H1 (cell line): Measurements from ENCODE around the gene SIRT3. TPM values are rescaled to one million over a fixed set of nuclear protein-coding genes. Genes with fewer than 3 reads are reported as not detected.
A peak's percentile ranks its signal among the peaks of the same experiment; 100 is the strongest.
"Not testable (repeated sequence)": the region's sequence is repeated elsewhere in the genome, so short reads cannot be mapped to it uniquely, and the experiment has no call there.

ENCODE experiments used
- CTCF ChIA-PET: fragments of 300-600 bp; sonication (Branson Sonifier 250); formaldehyde crosslinking; loops from one replicate; lab custom pipeline; 2021; ENCODE audit not compliant: partially characterized antibody; lab: Charles Lee
- POLR2A ChIA-PET: fragments of 300-600 bp; sonication (Branson Sonifier 250); formaldehyde crosslinking; loops from one replicate; lab custom pipeline; 2021; ENCODE audit warnings: inconsistent platforms; ENCODE audit not compliant: partially characterized antibody; lab: Charles Lee
- DNase-seq, 2 experiments: peaks; one replicate each; pipeline versions ENCODE4 v3.0.0 to v3.0.0-alpha.2; 2010 to 2022; ENCODE audit warnings: low spot score in 2 of 2, low read depth in 1 of 2, mixed read lengths in 1 of 2
- FAIRE-seq: peaks from 2 replicates; lab custom pipeline; 2011; peaks lifted over from hg19 to GRCh38; lab: Jason Lieb, UNC
- H2AFZ ChIP-seq: 2 replicates; pipeline ENCODE4 v1.8.1; 2012; ENCODE audit warnings: low read length, inconsistent platforms
- H2AK5ac ChIP-seq: 2 replicates; pipeline ENCODE4 v1.6.1; 2013; ENCODE audit warnings: low read depth, low read length
- H2BK120ac ChIP-seq: replicated peaks from 2 replicates; pipeline ENCODE3; 2013; ENCODE audit warnings: low read depth, low read length, inconsistent platforms
- H2BK12ac ChIP-seq: 2 replicates; pipeline ENCODE4 v1.6.1; 2013; ENCODE audit warnings: low read depth, low read length
- H2BK15ac ChIP-seq: 2 replicates; pipeline ENCODE4 v1.6.1; 2013; ENCODE audit warnings: low read length
- H2BK20ac ChIP-seq: 2 replicates; pipeline ENCODE4 v1.6.1; 2013; ENCODE audit warnings: low read length
- H2BK5ac ChIP-seq: 2 replicates; pipeline ENCODE4 v1.6.1; 2013; ENCODE audit warnings: low read depth, low read length
- H3K14ac ChIP-seq: 2 replicates; pipeline ENCODE4 v1.6.1; 2013; ENCODE audit warnings: inconsistent platforms; ENCODE audit not compliant: insufficient read length
- H3K18ac ChIP-seq: 2 replicates; pipeline ENCODE4 v1.6.1; 2013; ENCODE audit warnings: low read length; ENCODE audit errors: extremely low read depth
- H3K23ac ChIP-seq: 2 replicates; pipeline ENCODE4 v1.6.1; 2013; ENCODE audit warnings: inconsistent platforms; ENCODE audit not compliant: insufficient read length
- H3K23me2 ChIP-seq: 2 replicates; pipeline ENCODE4 v1.6.1; 2013; ENCODE audit warnings: low read depth, low read length
- H3K27ac ChIP-seq: 2 replicates; pipeline ENCODE4 v1.6.1; 2011; ENCODE audit warnings: low read depth, low read length, inconsistent platforms
- H3K27me3 ChIP-seq, 4 experiments: replicated peaks in 1 of 4; 1 replicate in 1 of 4; 2 replicates in 3 of 4; pipeline versions ENCODE4 v1.6.1 to v1.8.1; 2011 to 2013; ENCODE audit warnings: low read length in 3 of 4, mild to moderate bottlenecking in 3 of 4, inconsistent platforms in 2 of 4, mixed read lengths in 2 of 4, moderate library complexity in 1 of 4; ENCODE audit not compliant: control insufficient read depth in 3 of 4, insufficient read depth in 3 of 4; ENCODE audit errors: extremely low read depth in 1 of 4
- H3K36me3 ChIP-seq, 4 experiments: 2 replicates each; pipeline versions ENCODE4 v1.6.1 to v1.8.1; 2011 to 2013; ENCODE audit warnings: mild to moderate bottlenecking in 4 of 4, low read length in 3 of 4, moderate library complexity in 2 of 4, control low read depth in 1 of 4, inconsistent platforms in 1 of 4; ENCODE audit not compliant: insufficient read depth in 4 of 4, control insufficient read depth in 2 of 4
- H3K4ac ChIP-seq: replicated peaks from 2 replicates; pipeline ENCODE3; 2013; ENCODE audit warnings: low read length, low read depth, mixed read lengths, inconsistent platforms; ENCODE audit not compliant: insufficient read length
- H3K4me1 ChIP-seq, 4 experiments: replicated peaks in 1 of 4; 1 replicate in 1 of 4; 2 replicates in 3 of 4; pipeline versions ENCODE4 v1.6.1 to v1.8.1; 2011 to 2013; ENCODE audit warnings: low read length in 3 of 4, inconsistent platforms in 2 of 4, mixed read lengths in 1 of 4; ENCODE audit not compliant: insufficient read depth in 4 of 4, control insufficient read depth in 3 of 4
- H3K4me2 ChIP-seq, 2 experiments: 2 replicates each; pipeline versions ENCODE4 v1.6.1 to v1.8.1; 2011 to 2013; ENCODE audit warnings: low read depth in 2 of 2, low read length in 2 of 2, control low read depth in 1 of 2, inconsistent platforms in 1 of 2, mild to moderate bottlenecking in 1 of 2; ENCODE audit not compliant: insufficient read depth in 1 of 2
- H3K4me3 ChIP-seq, 4 experiments: fragments of 200-600, 300-600 bp in 1 of 4; sonication (generic), shearing (Covaris generic), sonication (Bioruptor Twin) in 1 of 4; 2 replicates each; pipeline versions ENCODE4 v1.5.1 to v1.8.1; 2011 to 2016; ENCODE audit warnings: low read length in 4 of 4, low read depth in 3 of 4, control low read depth in 2 of 4, inconsistent platforms in 2 of 4, mild to moderate bottlenecking in 2 of 4, mixed read lengths in 1 of 4, moderate library complexity in 1 of 4; ENCODE audit not compliant: insufficient read depth in 2 of 4; ENCODE audit errors: extremely low read depth in 1 of 4
- H3K56ac ChIP-seq: replicated peaks from 2 replicates; pipeline ENCODE3; 2013; ENCODE audit warnings: low read depth, mild to moderate bottlenecking, mixed read lengths, low read length, inconsistent platforms; ENCODE audit not compliant: insufficient read length
- H3K79me1 ChIP-seq: 2 replicates; pipeline ENCODE4 v1.6.1; 2013; ENCODE audit warnings: low read depth, low read length, control low read depth
- H3K79me2 ChIP-seq, 2 experiments: 2 replicates each; pipeline versions ENCODE4 v1.6.1 to v1.8.1; 2012 to 2013; ENCODE audit warnings: low read length in 2 of 2, mild to moderate bottlenecking in 2 of 2, inconsistent platforms in 1 of 2; ENCODE audit not compliant: insufficient read depth in 2 of 2, control insufficient read depth in 1 of 2
- H3K9ac ChIP-seq, 4 experiments: replicated peaks in 1 of 4; 1 replicate in 1 of 4; 2 replicates in 3 of 4; pipeline versions ENCODE4 v1.6.1 to v1.8.1; 2011 to 2013; ENCODE audit warnings: low read depth in 3 of 4, low read length in 3 of 4, control low read depth in 2 of 4, mild to moderate bottlenecking in 2 of 4, moderate library complexity in 2 of 4, inconsistent platforms in 1 of 4; ENCODE audit errors: extremely low read depth in 1 of 4
- H3K9me3 ChIP-seq, 2 experiments: 2 replicates each; pipeline versions ENCODE4 v1.6.1 to v1.8.1; 2012 to 2013; ENCODE audit warnings: mild to moderate bottlenecking in 2 of 2, moderate library complexity in 2 of 2, control low read depth in 1 of 2, inconsistent platforms in 1 of 2, low read depth in 1 of 2, low read length in 1 of 2, mixed read lengths in 1 of 2; ENCODE audit not compliant: insufficient read depth in 2 of 2
- H4K20me1 ChIP-seq, 2 experiments: replicated peaks in 1 of 2; 2 replicates each; pipeline versions ENCODE3 to v1.8.1; 2011 to 2013; ENCODE audit warnings: inconsistent platforms in 2 of 2, low read length in 2 of 2, mild to moderate bottlenecking in 1 of 2; ENCODE audit not compliant: insufficient read depth in 2 of 2, control insufficient read depth in 1 of 2
- H4K5ac ChIP-seq: 2 replicates; pipeline ENCODE4 v1.6.1; 2013; ENCODE audit warnings: low read length, low read depth, mixed read lengths, inconsistent platforms; ENCODE audit not compliant: insufficient read length
- H4K8ac ChIP-seq: 2 replicates; pipeline ENCODE4 v1.8.0; 2013; ENCODE audit warnings: mild to moderate bottlenecking, moderate library complexity, low read length, inconsistent platforms; ENCODE audit not compliant: insufficient read depth; ENCODE audit errors: extremely low read depth
- H4K91ac ChIP-seq: replicated peaks from 2 replicates; pipeline ENCODE3; 2013; ENCODE audit warnings: low read length, mixed read lengths, inconsistent platforms; ENCODE audit not compliant: insufficient read length
- WGBS, 2 experiments: shearing (Covaris generic) in 1 of 2; methylation state at CpG; one replicate each; pipeline versions ENCODE4 v1.1.6 to v1.1.7; 2013 to 2015; ENCODE audit warnings: low lambda C conversion rate in 2 of 2, mixed read lengths in 2 of 2, inconsistent platforms in 1 of 2, low coverage in 1 of 2, missing lambda C conversion rate in 1 of 2; ENCODE audit not compliant: insufficient replicate concordance in 2 of 2, insufficient coverage in 1 of 2, insufficient read length in 1 of 2; ENCODE audit errors: extremely low coverage in 1 of 2, missing lambda C conversion rate in 1 of 2; 5-methylcytosine and 5-hydroxymethylcytosine counted together
- polyA plus RNA-seq, 7 experiments: library from polyadenylated mRNA; depleted of rRNA in 3 of 7; stranded (reverse) in 5 of 7; unstranded in 2 of 7; fragments of >200 nt in 5 of 7; fragments of 200-250 nt in 2 of 7; gene quantifications; 1 replicate in 5 of 7; 2 replicates in 1 of 7; 4 replicates in 1 of 7; pipeline versions ENCODE4 v1.2.1 to v1.2.3, GENCODE V29; 2011 to 2013; ENCODE audit warnings: missing spikeins in 2 of 7, mixed read lengths in 2 of 7
- total RNA-seq: library from RNA; stranded (reverse); fragmentation: NEBNext Ultra II Directional; extraction: Animal tissue kit (Norgen Biotek cat#: 25700); gene quantifications from 2 replicates; pipeline ENCODE4 v1.2.1, GENCODE V29; 2021
- TF ChIP-seq, protein P1 (sequence below), 3 experiments: IDR thresholded peaks; 1 replicate in 2 of 3; 2 replicates in 1 of 3; pipeline versions ENCODE4 v1.5.1 to v1.6.1; 2011; ENCODE audit warnings: low read length in 3 of 3, mild to moderate bottlenecking in 3 of 3, inconsistent platforms in 2 of 3, low read depth in 1 of 3, moderate library complexity in 1 of 3; ENCODE audit not compliant: insufficient read depth in 1 of 3; ENCODE audit errors: control extremely low read depth in 1 of 3

The SIRT3 gene
- total and polyA plus RNA-seq, 2 of the 8 experiments (the other 6 are each of a cell fraction or from before 2014, with no cell fraction given), result 14.3 to 21.6 TPM

DNA sequence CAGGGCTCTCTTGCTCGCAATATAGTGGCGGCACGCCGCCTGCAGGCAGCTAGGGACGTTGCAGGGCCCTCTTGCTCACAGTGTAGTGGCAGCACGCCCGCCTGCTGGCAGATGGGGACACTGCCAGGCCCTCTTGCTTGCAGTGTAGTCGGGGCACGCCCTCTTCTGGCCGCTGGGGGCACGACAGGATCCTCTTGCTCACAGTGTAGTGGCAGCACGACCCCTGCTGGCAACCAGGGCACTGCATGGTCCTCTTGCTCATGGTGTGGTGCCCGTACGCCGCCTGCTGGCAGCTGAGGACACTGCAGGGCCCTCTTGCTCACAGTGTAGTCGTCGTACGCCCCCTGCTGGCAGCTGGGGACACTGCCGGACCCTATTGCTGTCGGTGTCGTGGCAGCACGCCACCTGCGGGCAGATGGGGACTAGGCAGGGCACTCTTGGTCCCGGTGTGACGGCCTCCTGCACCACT, 46.3 kb downstream of the SIRT3 start:
- H3K14ac ChIP-seq, H2BK120ac ChIP-seq, H3K79me2 ChIP-seq, H3K27ac ChIP-seq, H3K9ac ChIP-seq, DNase-seq, H3K56ac ChIP-seq, FAIRE-seq, H3K79me1 ChIP-seq, H4K91ac ChIP-seq, H2BK5ac ChIP-seq, H4K5ac ChIP-seq, H4K20me1 ChIP-seq, CTCF ChIA-PET, H3K18ac ChIP-seq, H3K23ac ChIP-seq, POLR2A ChIA-PET, H2AK5ac ChIP-seq, H2BK15ac ChIP-seq, H3K27me3 ChIP-seq, H3K36me3 ChIP-seq, H3K4me2 ChIP-seq, H3K4me1 ChIP-seq, H2BK20ac ChIP-seq, H2BK12ac ChIP-seq, H2AFZ ChIP-seq, H4K8ac ChIP-seq, H3K4me3 ChIP-seq, H3K4ac ChIP-seq, H3K23me2 ChIP-seq: not testable (repeated sequence)
- WGBS, 2 experiments, result 91% methylated on average over 6 of the region's 25 CpGs; no CpG with 5 or more reads in 1 of the 2 experiments
- TF ChIP-seq, protein P1, sequence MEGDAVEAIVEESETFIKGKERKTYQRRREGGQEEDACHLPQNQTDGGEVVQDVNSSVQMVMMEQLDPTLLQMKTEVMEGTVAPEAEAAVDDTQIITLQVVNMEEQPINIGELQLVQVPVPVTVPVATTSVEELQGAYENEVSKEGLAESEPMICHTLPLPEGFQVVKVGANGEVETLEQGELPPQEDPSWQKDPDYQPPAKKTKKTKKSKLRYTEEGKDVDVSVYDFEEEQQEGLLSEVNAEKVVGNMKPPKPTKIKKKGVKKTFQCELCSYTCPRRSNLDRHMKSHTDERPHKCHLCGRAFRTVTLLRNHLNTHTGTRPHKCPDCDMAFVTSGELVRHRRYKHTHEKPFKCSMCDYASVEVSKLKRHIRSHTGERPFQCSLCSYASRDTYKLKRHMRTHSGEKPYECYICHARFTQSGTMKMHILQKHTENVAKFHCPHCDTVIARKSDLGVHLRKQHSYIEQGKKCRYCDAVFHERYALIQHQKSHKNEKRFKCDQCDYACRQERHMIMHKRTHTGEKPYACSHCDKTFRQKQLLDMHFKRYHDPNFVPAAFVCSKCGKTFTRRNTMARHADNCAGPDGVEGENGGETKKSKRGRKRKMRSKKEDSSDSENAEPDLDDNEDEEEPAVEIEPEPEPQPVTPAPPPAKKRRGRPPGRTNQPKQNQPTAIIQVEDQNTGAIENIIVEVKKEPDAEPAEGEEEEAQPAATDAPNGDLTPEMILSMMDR (IDR thresholded peaks at IDR 0.05; ENCODE audit: control extremely low read depth in 1 of 3, insufficient read depth in 1 of 3, low read depth in 1 of 3, low read length in 3 of 3), result peak; percentile 4 to 29 (median 8); a peak in 3 of 4 replicates
- H3K9me3 ChIP-seq, result peaks cover 9 to 15% of the 10 kb centered on the region in 2 experiments
